Lower lobe of right lung (tissue), 2 donors: ENCODE results near the gene SH3RF3. TPM values are rescaled to one million over a fixed set of nuclear protein-coding genes. Genes with fewer than 3 reads are reported as not detected.
A peak's percentile ranks its signal among the peaks of the same experiment; 100 is the strongest.

Experiments
- ATAC-seq, 2 donors: fragments of 200-7000 bp; cut with Tn5 transposase; one replicate each; pipeline ENCODE4 v1.9.1; 2020 to 2022; ENCODE audit warnings: mild to moderate bottlenecking in 2 of 2, moderate library complexity in 2 of 2
- DNase-seq: peaks from one replicate; pipeline ENCODE4 v3.0.0-alpha.2; 2020
- H3K27ac ChIP-seq: fragments of 200-600 bp; one replicate; pipeline ENCODE4 v1.8.0; 2022
- H3K27me3 ChIP-seq: fragments of 200-600 bp; one replicate; pipeline ENCODE4 v1.8.0; 2022; ENCODE audit warnings: low read depth
- H3K36me3 ChIP-seq: fragments of 200-600 bp; one replicate; pipeline ENCODE4 v1.8.0; 2022; ENCODE audit warnings: mild to moderate bottlenecking
- H3K4me1 ChIP-seq: fragments of 200-600 bp; one replicate; pipeline ENCODE4 v1.8.0; 2022
- H3K4me3 ChIP-seq: fragments of 200-600 bp; one replicate; pipeline ENCODE4 v1.8.0; 2022; ENCODE audit warnings: mild to moderate bottlenecking
- H3K9me3 ChIP-seq: fragments of 200-600 bp; one replicate; pipeline ENCODE4 v1.8.0; 2022
- CTCF ChIP-seq: fragments of 200-600 bp; IDR thresholded peaks from one replicate; pipeline ENCODE4 v1.8.0; 2022; ENCODE audit warnings: antibody characterized with exemption, mild to moderate bottlenecking
- intact Hi-C: fragments of 100-400 bp; cut with DNase I; formaldehyde crosslinking; loops from one replicate; pipeline ENCODE4 v1.11.0; 2022
- total RNA-seq: library from RNA; stranded (reverse); fragmentation: NEBNext Ultra II Directional; extraction: Animal tissue kit (Norgen Biotek cat#: 25700); gene quantifications from one replicate; pipeline ENCODE4 v1.2.1, GENCODE V29; 2021
- donor health status: DM: no; HTN: yes; CAD: no; lungs with severe emphysema.

Gene SH3RF3
- total RNA-seq, 1 donor from 2014 or later, result 5.7 TPM

DNA sequence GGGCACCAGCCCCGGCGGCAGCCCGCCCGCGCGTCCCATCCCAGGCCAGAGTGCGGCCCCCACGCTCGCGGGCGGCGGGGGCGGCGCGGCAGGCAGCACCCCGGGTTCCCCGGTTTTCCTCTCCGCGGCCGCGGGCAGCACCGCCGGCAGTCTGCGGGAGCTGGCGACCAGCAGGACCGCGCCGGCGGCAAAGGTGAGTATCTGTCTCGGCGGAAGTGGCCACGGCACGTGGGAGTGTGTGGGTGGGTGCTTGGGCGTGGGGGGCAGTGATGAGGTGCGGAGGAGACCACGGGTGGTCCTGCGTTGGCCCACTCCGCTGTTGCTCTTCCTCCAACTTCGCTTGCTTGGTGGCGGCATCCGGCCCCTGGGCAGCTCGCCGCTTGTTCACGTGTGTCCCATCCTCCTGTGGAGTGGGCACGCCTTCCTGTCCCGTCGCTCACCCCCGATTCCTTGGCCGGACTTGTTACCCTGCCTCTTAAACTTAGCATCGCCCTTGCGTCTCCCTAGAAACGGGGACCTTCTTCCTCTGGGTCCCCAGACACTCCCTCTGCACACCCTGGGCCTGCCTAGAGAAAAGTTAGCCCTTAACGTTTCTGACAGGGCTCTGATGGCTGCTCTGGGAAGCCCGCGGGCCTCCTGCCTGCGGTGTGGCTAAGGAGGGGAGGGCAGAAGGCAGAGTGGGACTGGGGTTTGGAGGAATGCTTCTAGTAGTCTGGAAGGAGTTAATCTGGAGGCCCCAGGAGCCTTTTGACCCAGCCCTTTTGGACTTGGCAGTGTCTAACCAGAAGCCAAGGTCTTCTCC, 1.1 kb downstream of the SH3RF3 start:
- no peaks in the 10 kb centered on the region for H3K9me3 ChIP-seq
- H3K4me3 ChIP-seq, result peak overlapping the region; percentile 74
- no peak for TF ChIP-seq CTCF
- peaks cover 32% of the 10 kb centered on the region for H3K27me3 ChIP-seq
- H3K4me1 ChIP-seq, result peaks cover 12% of the 10 kb centered on the region
- intact Hi-C loops, result loop anchor here (10.0 kb wide), 1 partner anchor 385 kb away; no protein-coding TSS in a partner anchor
- peak; percentile 51 for DNase-seq
- peak overlapping the region; percentile 88 for H3K27ac ChIP-seq
- no peak for ATAC-seq
- H3K36me3 ChIP-seq, result no peaks in the 10 kb centered on the region

DNA sequence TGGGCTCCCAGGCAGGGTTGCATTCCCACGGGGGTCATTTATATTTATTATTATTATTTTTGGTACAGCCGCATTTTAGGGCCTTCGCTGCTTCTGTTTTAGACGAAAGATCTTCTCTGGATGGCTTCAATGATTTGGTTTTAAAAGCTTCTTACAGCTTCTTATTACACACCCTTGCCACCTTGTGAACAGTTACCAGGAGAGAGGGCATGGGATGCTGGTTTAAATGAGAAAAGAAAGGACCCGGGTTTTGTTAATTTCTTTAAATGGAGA, 1.7 kb downstream of the SH3RF3 start:
- no peak for TF ChIP-seq CTCF
- no peak for ATAC-seq
- DNase-seq, result no peak
- no peaks in the 10 kb centered on the region for H3K9me3 ChIP-seq
- H3K27ac ChIP-seq, result peak overlapping the region; percentile 88
- H3K4me3 ChIP-seq, result peak overlapping the region; percentile 74
- no peaks in the 10 kb centered on the region for H3K36me3 ChIP-seq
- peaks cover 13% of the 10 kb centered on the region for H3K4me1 ChIP-seq
- peaks cover 32% of the 10 kb centered on the region for H3K27me3 ChIP-seq
- intact Hi-C loops, result no loop called here

DNA sequence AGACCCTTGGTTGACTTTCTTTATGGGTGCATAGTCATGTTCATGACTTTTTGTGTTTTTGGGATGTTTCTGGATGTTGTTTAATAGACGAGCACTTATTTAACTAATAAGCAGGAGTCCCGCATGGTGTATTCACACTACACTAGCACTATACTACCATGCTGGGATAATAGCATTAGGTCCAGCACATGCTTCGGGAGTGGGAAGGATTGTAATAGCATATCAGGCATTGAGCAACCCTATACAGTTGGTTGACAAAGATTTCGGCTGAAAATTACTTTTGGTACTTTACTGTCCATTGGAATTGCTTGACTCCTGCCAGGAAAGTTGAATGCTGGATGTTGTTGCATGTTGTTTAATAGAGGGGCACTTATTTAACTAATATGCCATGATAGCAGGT, 2.8 kb downstream of the SH3RF3 start:
- DNase-seq (no peak), ATAC-seq (no peak)
- intact Hi-C loops, result no loop called here
- Histone ChIP-seq H3K27me3 (peaks cover 32% of the 10 kb centered on the region), H3K36me3 (no peaks in the 10 kb centered on the region), H3K4me3 (no peak overlapping the region), H3K27ac (no peak overlapping the region), H3K9me3 (no peaks in the 10 kb centered on the region), H3K4me1 (peaks cover 22% of the 10 kb centered on the region)
- no peak for TF ChIP-seq CTCF

DNA sequence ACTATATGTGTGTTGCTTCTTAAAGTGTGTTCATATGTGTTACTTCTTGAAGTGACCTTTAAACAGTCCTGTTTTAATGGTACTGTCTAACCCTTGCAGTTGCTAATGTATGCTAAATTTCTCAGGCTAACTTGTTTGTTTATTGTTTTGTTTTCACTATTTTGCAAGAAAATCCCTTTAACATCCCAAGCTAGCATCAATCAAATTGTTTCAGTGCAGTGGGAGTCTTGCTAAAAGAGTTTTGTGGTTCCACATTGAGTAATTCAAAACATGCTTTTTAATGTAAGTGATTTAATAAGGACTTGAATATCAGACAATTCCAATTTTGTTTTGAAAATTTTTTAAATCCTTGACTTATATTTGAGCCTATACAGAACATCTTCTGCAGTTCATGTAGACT, 3.6 kb downstream of the SH3RF3 start:
- Histone ChIP-seq H3K4me3 (no peak overlapping the region), H3K36me3 (no peaks in the 10 kb centered on the region), H3K4me1 (peaks cover 21% of the 10 kb centered on the region), H3K9me3 (no peaks in the 10 kb centered on the region), H3K27me3 (peaks cover 28% of the 10 kb centered on the region), H3K27ac (no peak overlapping the region)
- TF ChIP-seq CTCF, result no peak
- intact Hi-C loops, result no loop called here
- no peak for DNase-seq
- ATAC-seq, result no peak

DNA sequence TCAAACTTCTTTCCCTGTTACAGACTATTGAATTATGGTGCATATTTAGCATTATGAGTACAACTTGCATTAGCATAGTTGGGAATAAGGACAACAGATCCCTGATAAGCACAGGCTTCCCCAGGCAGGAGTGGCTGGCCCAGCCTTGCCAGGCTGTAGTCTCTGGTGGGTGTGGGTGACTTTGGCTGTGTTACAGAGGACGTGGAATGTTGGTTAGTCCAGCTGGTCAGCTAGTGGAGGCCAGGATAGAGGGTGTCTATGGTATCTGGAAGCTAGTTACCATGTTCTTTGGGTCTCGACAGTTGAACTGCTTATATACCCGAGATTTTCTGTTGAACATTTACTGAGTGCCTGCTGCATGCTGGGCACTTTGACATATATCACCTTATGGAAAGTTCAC, 4.7 kb downstream of the SH3RF3 start:
- intact Hi-C loops, result no loop called here
- no peak for TF ChIP-seq CTCF
- DNase-seq (no peak), ATAC-seq (no peak)
- Histone ChIP-seq H3K4me3 (no peak overlapping the region), H3K36me3 (no peaks in the 10 kb centered on the region), H3K27me3 (peaks cover 19% of the 10 kb centered on the region), H3K27ac (no peak overlapping the region), H3K4me1 (peaks cover 16% of the 10 kb centered on the region), H3K9me3 (no peaks in the 10 kb centered on the region)
